HepG2 (cell line): ENCODE data around the gene CSNK2B. TPM values are rescaled to one million over a fixed set of nuclear protein-coding genes. Genes with fewer than 3 reads are reported as not detected.
A peak's percentile ranks its signal among the peaks of the same experiment; 100 is the strongest.

Experiments used
- ATF5 ChIP-seq: sonication (generic); formaldehyde crosslinking; IDR thresholded peaks from 2 replicates; pipeline ENCODE4 v1.4.0; 2020; ENCODE audit warnings: mild to moderate bottlenecking, low read depth, missing genetic modification reagents
- CENPBD1 ChIP-seq: sonication (generic); formaldehyde crosslinking; IDR thresholded peaks from 2 replicates; pipeline ENCODE4 v1.8.0; 2022; ENCODE audit warnings: missing genetic modification reagents, low read depth, mild to moderate bottlenecking, borderline replicate concordance
- DBP ChIP-seq: sonication (generic); formaldehyde crosslinking; IDR thresholded peaks from 2 replicates; pipeline ENCODE4 v1.4.0; 2020; ENCODE audit warnings: missing genetic modification reagents; ENCODE audit errors: not compliant biosample characterization
- HOXD1 ChIP-seq: sonication (generic); formaldehyde crosslinking; IDR thresholded peaks from 2 replicates; pipeline ENCODE4 v1.5.0; 2020; ENCODE audit warnings: missing genetic modification reagents
- MTF1 ChIP-seq: sonication (generic); formaldehyde crosslinking; IDR thresholded peaks from 2 replicates; pipeline ENCODE4 v1.5.0; 2020; ENCODE audit warnings: missing genetic modification reagents
- MXD3 ChIP-seq: IDR thresholded peaks from 2 replicates; pipeline ENCODE4 v1.6.1; 2016; ENCODE audit warnings: mild to moderate bottlenecking, missing biosample characterization, missing genetic modification reagents
- NR2F6 ChIP-seq, 2 experiments: IDR thresholded peaks; 2 replicates each; pipeline ENCODE4 v1.6.1; 2016; ENCODE audit warnings: antibody characterized with exemption in 1 of 2, mild to moderate bottlenecking in 1 of 2
- RBAK ChIP-seq: sonication (generic); formaldehyde crosslinking; IDR thresholded peaks from 2 replicates; pipeline ENCODE4 v1.5.1; 2020; ENCODE audit warnings: mild to moderate bottlenecking, missing genetic modification reagents
- SMARCE1 ChIP-seq: fragments of 450-650 bp; IDR thresholded peaks from 2 replicates; pipeline ENCODE4 v1.6.1; 2017; ENCODE audit warnings: borderline replicate concordance
- SYNCRIP ChIP-seq: fragments of 200-400 bp; formaldehyde crosslinking; IDR thresholded peaks from 2 replicates; pipeline ENCODE4 v1.6.1; 2018; ENCODE audit warnings: mild to moderate bottlenecking, low read depth, low read length; ENCODE audit not compliant: insufficient read depth
- TFE3 ChIP-seq: IDR thresholded peaks from 2 replicates; pipeline ENCODE4 v1.6.1; 2016
- ZBTB42 ChIP-seq: sonication (generic); formaldehyde crosslinking; IDR thresholded peaks from 2 replicates; pipeline ENCODE4 v1.5.0; 2020; ENCODE audit warnings: mild to moderate bottlenecking, missing genetic modification reagents
- ZNF24 ChIP-seq: fragments of 450-650 bp; IDR thresholded peaks from 2 replicates; pipeline ENCODE4 v1.6.1; 2017; ENCODE audit warnings: antibody characterized with exemption, mild to moderate bottlenecking
- ZNF253 ChIP-seq: sonication (generic); formaldehyde crosslinking; IDR thresholded peaks from 2 replicates; pipeline ENCODE4 v1.8.0; 2022; ENCODE audit warnings: mild to moderate bottlenecking, missing genetic modification reagents, borderline replicate concordance
- ZNF451 ChIP-seq: sonication (generic); formaldehyde crosslinking; IDR thresholded peaks from 2 replicates; pipeline ENCODE4 v1.5.0; 2020; ENCODE audit warnings: mild to moderate bottlenecking, missing genetic modification reagents
- ZNF629 ChIP-seq: sonication (generic); formaldehyde crosslinking; conservative IDR thresholded peaks from 2 replicates; pipeline ENCODE4 v1.5.0; 2020; ENCODE audit warnings: missing genetic modification reagents
- ZNF790 ChIP-seq: sonication (generic); formaldehyde crosslinking; IDR thresholded peaks from 2 replicates; pipeline ENCODE4 v1.8.0; 2022; ENCODE audit warnings: missing genetic modification reagents, mild to moderate bottlenecking, borderline replicate concordance
- ZSCAN20 ChIP-seq: sonication (generic); formaldehyde crosslinking; IDR thresholded peaks from 2 replicates; pipeline ENCODE4 v1.4.0; 2020; ENCODE audit warnings: missing genetic modification reagents, mild to moderate bottlenecking, borderline replicate concordance
- ZSCAN29 ChIP-seq: sonication (generic); formaldehyde crosslinking; conservative IDR thresholded peaks from 2 replicates; pipeline ENCODE4 v1.4.0; 2020; ENCODE audit warnings: mild to moderate bottlenecking, missing genetic modification reagents
- polyA plus RNA-seq, 8 experiments: library from polyadenylated mRNA; depleted of rRNA in 3 of 8; stranded (reverse) in 7 of 8; unstranded in 1 of 8; fragments of >200 nt; fragmentation: Illumina TruSeq in 4 of 8; extraction: Trizol in 4 of 8; gene quantifications; 2 replicates each; pipeline versions ENCODE4 v1.2.1 to v1.2.3, GENCODE V29; 2011 to 2016; ENCODE audit warnings: low read depth in 4 of 8, missing spikeins in 1 of 8, mixed read lengths in 1 of 8; ENCODE audit not compliant: insufficient read depth in 1 of 8
- total RNA-seq, 5 experiments: library from RNA; depleted of rRNA; stranded (reverse); fragments of >200 nt; fragmentation: Illumina TruSeq; extraction: Trizol; gene quantifications; 2 replicates each; pipeline ENCODE4 v1.2.3, GENCODE V29; 2016; ENCODE audit warnings: low read depth in 1 of 5
- TF ChIP-seq, protein P1 (sequence below): sonication (generic); formaldehyde crosslinking; IDR thresholded peaks from 2 replicates; pipeline ENCODE4 v1.4.0; 2020; ENCODE audit warnings: missing genetic modification reagents, borderline replicate concordance
- TF ChIP-seq, protein P2 (sequence below): sonication (generic); IDR thresholded peaks from 2 replicates; pipeline ENCODE4 v1.6.1; 2016; ENCODE audit warnings: low read depth, borderline replicate concordance

Gene CSNK2B
- total and polyA plus RNA-seq, 2 of the 13 experiments (the other 11 are each of a cell fraction or from before 2014, with no cell fraction given), result 111 to 296 TPM

GRCh38 chr6:31664790-31665500 lies 935 bp upstream of the CSNK2B start, which contains the start of gene GPANK1 (continued):
- TF ChIP-seq SMARCE1 (no peak), SYNCRIP (no peak), ZBTB42 (CRISPR knock-in tag) (no peak), DBP (CRISPR knock-in tag) (no peak), ZNF24 (no peak), TFE3 (CRISPR knock-in tag) (peak; percentile 18; the same call in 1 of the 2 replicates), ATF5 (CRISPR knock-in tag) (no peak), CENPBD1 (CRISPR knock-in tag) (no peak), NR2F6 (IDR thresholded peaks at IDR 0.05) (no peak), NR2F6 (CRISPR knock-in tag; IDR thresholded peaks at IDR 0.05) (no peak), ZNF451 (CRISPR knock-in tag) (peak; percentile 9; the same call in 1 of the 2 replicates), MXD3 (CRISPR knock-in tag) (no peak; the same call in 1 of the 2 replicates), ZNF629 (CRISPR knock-in tag) (no peak), MTF1 (peak; percentile 68; the same call in 1 of the 2 replicates), ZSCAN20 (0 out of 2 replicates have a peak, but pooled peaks have one; percentile 21), HOXD1 (CRISPR knock-in tag) (peak; percentile 81; the same call in 1 of the 2 replicates), RBAK (CRISPR knock-in tag) (no peak), ZNF790 (CRISPR knock-in tag) (no peak), ZSCAN29 (CRISPR knock-in tag) (0 out of 2 replicates have a peak, but pooled peaks have one; percentile 62), ZNF253 (0 out of 2 replicates have a peak, but pooled peaks have one; percentile 26)
- TF ChIP-seq, protein P1, sequence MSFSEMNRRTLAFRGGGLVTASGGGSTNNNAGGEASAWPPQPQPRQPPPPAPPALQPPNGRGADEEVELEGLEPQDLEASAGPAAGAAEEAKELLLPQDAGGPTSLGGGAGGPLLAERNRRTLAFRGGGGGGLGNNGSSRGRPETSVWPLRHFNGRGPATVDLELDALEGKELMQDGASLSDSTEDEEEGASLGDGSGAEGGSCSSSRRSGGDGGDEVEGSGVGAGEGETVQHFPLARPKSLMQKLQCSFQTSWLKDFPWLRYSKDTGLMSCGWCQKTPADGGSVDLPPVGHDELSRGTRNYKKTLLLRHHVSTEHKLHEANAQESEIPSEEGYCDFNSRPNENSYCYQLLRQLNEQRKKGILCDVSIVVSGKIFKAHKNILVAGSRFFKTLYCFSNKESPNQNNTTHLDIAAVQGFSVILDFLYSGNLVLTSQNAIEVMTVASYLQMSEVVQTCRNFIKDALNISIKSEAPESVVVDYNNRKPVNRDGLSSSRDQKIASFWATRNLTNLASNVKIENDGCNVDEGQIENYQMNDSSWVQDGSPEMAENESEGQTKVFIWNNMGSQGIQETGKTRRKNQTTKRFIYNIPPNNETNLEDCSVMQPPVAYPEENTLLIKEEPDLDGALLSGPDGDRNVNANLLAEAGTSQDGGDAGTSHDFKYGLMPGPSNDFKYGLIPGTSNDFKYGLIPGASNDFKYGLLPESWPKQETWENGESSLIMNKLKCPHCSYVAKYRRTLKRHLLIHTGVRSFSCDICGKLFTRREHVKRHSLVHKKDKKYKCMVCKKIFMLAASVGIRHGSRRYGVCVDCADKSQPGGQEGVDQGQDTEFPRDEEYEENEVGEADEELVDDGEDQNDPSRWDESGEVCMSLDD (CRISPR knock-in tag), result peak; percentile 51; the same call in 1 of the 2 replicates
- TF ChIP-seq, protein P2, sequence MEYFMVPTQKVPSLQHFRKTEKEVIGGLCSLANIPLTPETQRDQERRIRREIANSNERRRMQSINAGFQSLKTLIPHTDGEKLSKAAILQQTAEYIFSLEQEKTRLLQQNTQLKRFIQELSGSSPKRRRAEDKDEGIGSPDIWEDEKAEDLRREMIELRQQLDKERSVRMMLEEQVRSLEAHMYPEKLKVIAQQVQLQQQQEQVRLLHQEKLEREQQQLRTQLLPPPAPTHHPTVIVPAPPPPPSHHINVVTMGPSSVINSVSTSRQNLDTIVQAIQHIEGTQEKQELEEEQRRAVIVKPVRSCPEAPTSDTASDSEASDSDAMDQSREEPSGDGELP, result peak; percentile 12; the same call in 1 of the 2 replicates
